ENCODE data around the gene FILIP1.
"Not testable (repeated sequence)": the region's sequence is repeated elsewhere in the genome, so short reads cannot be mapped to it uniquely, and the experiment has no call there.

Gene FILIP1

DNA sequence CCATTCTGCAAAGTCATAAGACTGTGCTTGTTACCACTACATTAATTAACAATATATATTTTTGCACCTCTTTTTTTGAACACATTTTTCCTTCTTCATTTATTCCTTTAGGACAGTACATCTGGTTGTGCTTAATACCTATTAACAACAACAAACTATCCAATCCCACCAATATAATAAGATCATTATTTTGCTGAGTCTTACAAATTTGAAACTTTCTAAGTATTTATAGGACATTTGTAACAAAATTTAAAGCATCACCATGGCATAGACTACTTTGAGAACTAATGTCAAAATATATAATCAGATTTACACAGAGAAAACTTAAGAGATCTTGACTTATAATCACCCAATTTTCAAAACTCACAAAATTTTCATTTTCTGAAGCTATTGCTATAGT is 47.9 kb downstream of the FILIP1 start:
- no peak for DNase-seq

DNA sequence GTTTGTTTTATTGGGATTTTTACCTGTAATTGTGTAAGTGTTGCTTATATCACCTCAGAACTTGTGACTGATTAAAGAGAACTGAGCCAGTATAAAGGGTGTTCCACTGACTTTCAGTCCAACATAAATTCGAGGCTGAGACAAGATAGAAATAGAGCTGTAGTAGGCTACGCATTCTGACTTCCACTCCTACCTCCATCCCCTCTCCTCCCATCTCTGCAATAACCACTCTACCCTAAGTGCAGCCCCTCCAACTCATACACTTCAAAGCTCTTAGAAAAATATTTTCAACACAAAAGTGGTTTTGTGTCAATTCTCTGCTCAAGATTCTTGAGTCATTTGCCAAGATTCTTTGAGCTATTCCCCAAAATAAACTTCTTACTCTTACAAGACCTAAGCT is 48.7 kb downstream of the FILIP1 start:
- no peak for DNase-seq

GRCh38 chr6:75441883-75442282 is 51.7 kb downstream of the FILIP1 start:
- not testable (repeated sequence) for DNase-seq

DNA sequence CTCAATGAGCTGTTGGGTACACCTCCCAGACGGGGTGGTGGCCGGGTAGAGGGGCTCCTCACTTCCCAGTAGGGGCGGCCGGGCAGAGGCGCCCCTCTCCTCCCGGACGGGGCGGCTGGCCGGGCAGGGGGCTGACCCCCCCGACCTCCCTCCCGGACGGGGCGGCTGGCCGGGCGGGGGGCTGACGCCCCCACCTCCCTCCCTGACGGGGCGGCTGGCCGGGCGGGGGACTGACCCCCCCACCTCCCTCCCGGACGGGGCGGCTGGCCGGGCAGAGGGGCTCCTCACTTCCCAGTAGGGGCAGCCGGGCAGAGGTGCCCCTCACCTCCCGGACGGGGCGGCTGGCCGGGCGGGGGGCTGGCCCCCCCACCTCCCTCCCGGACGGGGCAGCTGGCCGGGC is 52.1 kb downstream of the FILIP1 start:
- DNase-seq: not testable (repeated sequence)

GRCh38 chr6:75438442-75439116 is 55.0 kb downstream of the FILIP1 start:
- DNase-seq: no peak

GRCh38 chr6:75438013-75438431 is 55.6 kb downstream of the FILIP1 start:
- DNase-seq: no peak

DNA sequence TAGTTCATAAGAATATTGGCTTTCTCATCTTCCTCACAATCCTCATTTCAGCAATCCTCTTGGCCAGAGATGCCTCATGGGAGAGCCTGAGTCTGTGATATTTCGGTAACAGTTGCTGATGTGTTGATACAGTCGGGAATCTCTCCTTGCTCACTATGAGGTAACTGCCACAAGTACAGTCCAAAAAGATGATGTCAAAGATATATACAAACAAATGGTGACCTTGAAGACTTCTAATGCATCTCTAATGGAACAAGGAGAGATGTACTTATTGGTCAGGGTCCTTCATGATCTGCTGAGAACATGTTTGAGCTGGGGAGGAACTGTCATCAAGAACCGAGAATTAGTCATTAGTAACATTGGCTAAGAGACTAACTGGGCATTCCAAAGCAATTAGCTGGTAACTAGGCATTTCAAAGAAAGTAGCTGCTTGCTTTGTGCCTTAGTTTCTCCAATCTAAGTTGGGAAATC is 56.1 kb downstream of the FILIP1 start:
- DNase-seq: no peak

DNA sequence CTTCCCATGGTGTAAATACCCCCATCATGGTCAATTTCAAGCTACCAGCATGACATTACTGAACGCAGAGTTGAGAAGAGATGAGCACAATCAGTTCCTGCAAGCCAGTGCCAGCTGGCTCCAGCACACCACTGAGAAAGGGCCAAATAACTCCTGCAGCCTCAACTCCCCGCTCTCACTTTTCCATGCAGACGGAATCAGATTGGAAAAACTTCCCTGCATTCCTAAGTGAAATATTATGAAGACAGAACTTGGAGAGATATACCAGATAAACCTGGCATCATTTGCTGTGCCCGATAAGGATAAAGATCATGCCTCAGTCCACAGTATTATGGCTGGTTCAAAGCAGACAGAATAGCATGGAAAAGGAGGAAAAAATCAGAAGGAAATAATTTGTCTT is 56.7 kb downstream of the FILIP1 start:
- no peak for DNase-seq

GRCh38 chr6:75432809-75433208 is 60.8 kb downstream of the FILIP1 start:
- not testable (repeated sequence) for DNase-seq

DNA sequence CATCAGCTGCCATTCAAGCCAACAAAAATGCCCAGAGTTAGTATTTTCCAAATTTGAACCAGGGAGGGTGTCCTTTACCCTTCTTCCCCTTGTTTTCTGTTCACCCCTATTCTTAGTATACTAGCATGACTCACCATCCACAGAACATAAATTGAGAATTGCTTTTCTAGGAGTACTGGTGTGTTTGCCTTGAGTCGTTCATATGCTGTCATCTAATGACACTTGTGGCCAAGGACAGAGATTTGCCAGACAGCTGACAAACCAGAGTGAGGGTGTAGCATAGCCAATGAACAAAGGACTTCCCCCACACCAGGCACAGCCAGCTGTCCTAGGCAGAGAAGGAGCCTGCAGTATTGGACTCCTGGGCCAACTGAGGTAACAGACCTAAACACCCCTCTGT is 62.2 kb downstream of the FILIP1 start:
- no peak for DNase-seq

DNA sequence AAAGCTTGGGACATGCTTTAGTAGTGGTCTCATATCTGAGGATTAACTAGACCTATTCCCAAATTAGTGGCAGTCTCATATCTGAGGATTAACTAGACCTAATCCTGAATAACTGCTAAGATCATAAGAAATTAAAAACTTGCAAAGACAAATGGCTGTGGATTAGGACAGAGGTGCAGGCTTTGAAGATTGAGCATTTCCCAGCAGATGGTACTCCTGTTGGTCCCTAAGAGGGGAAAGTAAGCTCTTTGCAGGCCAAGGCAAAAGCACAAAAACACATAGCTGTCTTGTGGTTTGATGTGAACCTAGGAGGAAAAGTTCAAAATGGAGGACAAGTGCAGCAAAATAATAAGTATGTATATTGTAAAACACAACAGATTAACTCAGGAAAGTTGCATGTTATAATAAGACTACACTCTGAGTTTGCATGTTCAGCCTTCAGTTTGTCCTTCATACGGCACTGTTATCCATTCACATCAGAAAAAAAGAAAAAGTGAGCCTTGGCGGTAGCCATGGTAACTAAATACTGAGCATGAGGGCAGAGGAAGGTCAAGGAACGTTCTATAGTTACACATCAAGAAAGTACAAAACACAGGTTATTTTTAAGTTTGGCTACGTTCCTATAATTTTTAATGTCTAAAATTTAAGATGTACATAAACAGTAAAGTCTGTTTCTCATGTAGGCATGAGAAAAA is 62.8 kb downstream of the FILIP1 start:
- no peak for DNase-seq

- no peak for DNase-seq
Observed at GRCh38 chr6:75429061-75429703, 64.4 kb downstream of the FILIP1 start.

- DNase-seq: no peak
Observed at GRCh38 chr6:75428204-75428603, 65.4 kb downstream of the FILIP1 start.

GRCh38 chr6:75427329-75427728 is 66.3 kb downstream of the FILIP1 start:
- DNase-seq: no peak

- no peak for DNase-seq
Observed at GRCh38 chr6:75424618-75425548, 68.7 kb downstream of the FILIP1 start.

DNA sequence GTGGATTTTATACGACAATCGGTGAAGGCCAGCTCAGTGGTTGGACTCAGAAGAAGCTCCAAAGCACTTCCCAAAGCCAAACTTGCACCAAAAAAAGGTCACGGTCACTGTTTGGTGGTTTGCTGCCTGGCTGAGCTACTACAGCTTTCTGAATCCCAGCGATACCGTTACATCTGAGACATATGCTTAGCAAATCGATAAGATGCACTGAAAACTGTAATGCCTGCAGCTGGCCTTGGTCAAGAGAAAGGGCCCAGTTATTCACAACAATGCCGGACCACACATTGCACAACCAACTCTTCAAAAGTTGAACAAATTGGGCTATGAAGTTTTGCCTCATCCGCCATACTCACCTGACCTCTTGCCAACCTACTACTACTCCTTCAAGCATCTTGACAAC is 70.2 kb downstream of the FILIP1 start:
- DNase-seq: no peak

DNA sequence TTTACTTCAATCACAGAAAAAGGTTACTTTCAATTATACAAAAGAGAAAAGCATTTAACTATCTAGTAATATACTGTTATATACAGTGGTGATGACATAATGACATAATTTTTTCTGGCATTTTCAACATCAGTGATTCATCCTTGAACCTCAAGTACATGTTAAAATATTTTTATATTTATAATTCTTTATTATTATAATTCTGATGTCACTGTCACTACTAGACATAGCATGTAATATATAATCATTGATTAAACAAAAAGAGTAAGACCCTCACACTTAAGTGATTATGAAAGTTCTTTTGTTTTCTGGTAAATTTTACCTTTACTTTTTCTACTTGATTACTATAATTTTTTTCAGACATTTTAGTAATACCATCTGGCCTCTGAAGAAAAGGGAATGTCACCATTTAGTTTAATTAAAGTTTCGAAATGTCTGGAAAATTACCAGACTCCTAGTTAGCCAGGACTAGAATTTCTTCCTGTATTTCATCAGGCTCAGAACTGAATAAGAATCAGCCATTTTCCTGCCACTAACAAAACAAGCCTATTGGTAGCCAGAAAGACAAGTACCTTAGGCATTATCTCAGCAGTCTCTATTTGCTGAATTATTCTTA is 71.5 kb downstream of the FILIP1 start:
- DNase-seq: no peak

- no peak for DNase-seq
Observed at GRCh38 chr6:75421316-75422023, 72.1 kb downstream of the FILIP1 start.

- DNase-seq: no peak
Observed at GRCh38 chr6:75419980-75420379, 73.6 kb downstream of the FILIP1 start.

GRCh38 chr6:75419416-75419815 is 74.2 kb downstream of the FILIP1 start:
- DNase-seq: no peak

GRCh38 chr6:75418233-75418632 is 75.4 kb downstream of the FILIP1 start:
- no peak for DNase-seq

GRCh38 chr6:75416443-75416842 is 77.2 kb downstream of the FILIP1 start:
- DNase-seq: no peak

All from stimulated activated CD4-positive, alpha-beta T cell treated with anti-CD3 and anti-CD28 coated beads, Interleukin-4, amount 100 ng/mL, for 24 hours (primary cell).